ENCODE results near the gene ATPAF2. TPM values are rescaled to one million over a fixed set of nuclear protein-coding genes. Genes with fewer than 3 reads are reported as not detected.
A peak's percentile ranks its signal among the peaks of the same experiment; 100 is the strongest.

Gene ATPAF2
- total RNA-seq, 1 experiment from 2014 or later: 46.1 TPM

- no peak overlapping the region for H2AFZ ChIP-seq (ENCODE audit: low read depth, low read length, poor library complexity, severe bottlenecking)
- TF ChIP-seq REST (IDR thresholded peaks at IDR 0.05; ENCODE audit: low read depth) (no peak), SIN3A (IDR thresholded peaks at IDR 0.05; ENCODE audit: low read depth) (no peak), SP1 (IDR thresholded peaks at IDR 0.05; ENCODE audit: low read depth) (no peak), ZBTB33 (IDR thresholded peaks at IDR 0.05; ENCODE audit: extremely low read depth, insufficient replicate concordance, low read length) (no peak), MAX (IDR thresholded peaks at IDR 0.05) (no peak), FOSL1 (IDR thresholded peaks at IDR 0.05; ENCODE audit: low read depth) (no peak), SRF (IDR thresholded peaks at IDR 0.05; ENCODE audit: low read depth) (no peak), POLR2A (IDR thresholded peaks at IDR 0.05; ENCODE audit: borderline replicate concordance, extremely low read depth, insufficient read depth, insufficient read length) (no peak), ELF1 (IDR thresholded peaks at IDR 0.05; ENCODE audit: borderline replicate concordance, low read depth) (no peak), ZNF274 (IDR thresholded peaks at IDR 0.05; ENCODE audit: low read depth, low read length) (no peak), TCF7L2 (IDR thresholded peaks at IDR 0.05; ENCODE audit: borderline replicate concordance, extremely low read depth, insufficient read depth, insufficient read length) (no peak), YY1 (IDR thresholded peaks at IDR 0.05; ENCODE audit: extremely low read depth, insufficient replicate concordance, low read depth, low read length) (no peak), EGR1 (IDR thresholded peaks at IDR 0.05; ENCODE audit: low read depth) (no peak)
- DNase-seq (ENCODE audit: low read depth, low spot score) (no peak), ATAC-seq (peak; percentile 58)
- ChIA-PET RAD21 (ENCODE audit: low non-redundant PET in 1 of 2, low total read pairs in 2 of 2, uncharacterized antibody in 2 of 2, unreplicated experiment in 2 of 2) (no interaction called here), CTCF (no interaction called here), POLR2A (no interaction called here)
- H3K36me3 ChIP-seq (ENCODE audit: control insufficient read depth in 1 of 2, insufficient read depth in 2 of 2, low read length in 2 of 2): no peaks in the 10 kb centered on the region
- H4K20me1 ChIP-seq (ENCODE audit: insufficient read depth): no peaks in the 10 kb centered on the region
- no TSS peak for BruUV-seq (replicated peaks)
- H3K4me1 ChIP-seq (ENCODE audit: control insufficient read depth in 1 of 2, insufficient read depth in 2 of 2, low read length in 2 of 2): peaks cover 0 to 7% of the 10 kb centered on the region in 2 experiments; a peak in 1 of 4 replicates
- H3K27ac ChIP-seq (ENCODE audit: low read depth, low read length): no peak overlapping the region
- no peaks in the 10 kb centered on the region for H3K9me2 ChIP-seq (ENCODE audit: insufficient read depth)
- H3K79me2 ChIP-seq (ENCODE audit: insufficient read depth, low read length): no peaks in the 10 kb centered on the region
- no peak overlapping the region for H3K9ac ChIP-seq (ENCODE audit: low read length)
- H3K4me3 ChIP-seq (replicated peaks in 1 of 2; ENCODE audit: low read depth in 1 of 2, low read length in 2 of 2): no peak overlapping the region
- no peaks in the 10 kb centered on the region for H3K27me3 ChIP-seq (ENCODE audit: insufficient read depth, low read length)
- intact Hi-C loops (cut with micrococcal nuclease): no loop called here
- no peak overlapping the region for H3K4me2 ChIP-seq (ENCODE audit: low read length)
- no peaks in the 10 kb centered on the region for H3K9me3 ChIP-seq (ENCODE audit: control insufficient read depth in 1 of 2, insufficient read depth in 1 of 2, low read depth in 1 of 2, low read length in 2 of 2)
Measured at GRCh38 chr17:17999364-18000029, 39.5 kb downstream of the ATPAF2 start.
